Sigmoid colon (tissue), 7 donors: ENCODE measurements around the gene COPS3. TPM values are rescaled to one million over a fixed set of nuclear protein-coding genes. Genes with fewer than 3 reads are reported as not detected.
A peak's percentile ranks its signal among the peaks of the same experiment; 100 is the strongest.

Experiments
- DNase-seq: peaks from one replicate; pipeline ENCODE4 v3.0.0-alpha.2; 2019
- H3K27ac ChIP-seq, 4 donors: fragments of 200-600 bp; sonication (generic); one replicate each; pipeline ENCODE4 v1.5.1; 2016 to 2019; ENCODE audit warnings: mild to moderate bottlenecking in 1 of 4
- H3K27me3 ChIP-seq, 3 donors: fragments of 200-600 bp; sonication (generic); one replicate each; pipeline ENCODE4 v1.5.1; 2019; ENCODE audit warnings: mild to moderate bottlenecking in 1 of 3
- H3K36me3 ChIP-seq, 4 donors: fragments of 200-600 bp; sonication (generic); one replicate each; pipeline ENCODE4 v1.5.1; 2016 to 2019
- H3K4me1 ChIP-seq, 4 donors: fragments of 200-600 bp; sonication (generic); one replicate each; pipeline ENCODE4 v1.5.1; 2017 to 2019
- H3K4me3 ChIP-seq, 4 donors: fragments of 200-600 bp; sonication (generic); one replicate each; pipeline ENCODE4 v1.5.1; 2017 to 2019; ENCODE audit warnings: mild to moderate bottlenecking in 2 of 4, moderate library complexity in 1 of 4
- H3K9me3 ChIP-seq, 4 donors: fragments of 200-600 bp in 3 of 4; sonication (generic) in 3 of 4; one replicate each; pipeline versions ENCODE4 v1.5.1 to v1.6.1; 2013 to 2019
- EP300 ChIP-seq, 4 donors: sonication (generic); formaldehyde crosslinking; IDR thresholded peaks; one replicate each; pipeline ENCODE4 v1.6.1; 2017; ENCODE audit warnings: antibody characterized with exemption in 4 of 4
- POLR2A ChIP-seq, 2 donors: fragments of 450-650 bp; IDR thresholded peaks; one replicate each; pipeline ENCODE4 v1.6.1; 2016; ENCODE audit warnings: antibody characterized with exemption in 2 of 2, mild to moderate bottlenecking in 2 of 2, moderate library complexity in 2 of 2
- POLR2AphosphoS5 ChIP-seq, 4 donors: sonication (generic); formaldehyde crosslinking; IDR thresholded peaks; one replicate each; pipeline ENCODE4 v1.6.1; 2017; ENCODE audit warnings: antibody characterized with exemption in 4 of 4
- WGBS, 2 donors: extraction: QIAGEN DNeasy Blood & Tissue Kit; methylation state at CpG; one replicate each; pipeline ENCODE4 v1.1.7; 2013; 5-methylcytosine and 5-hydroxymethylcytosine counted together
- intact Hi-C: fragments of 100-400 bp; cut with DNase I; formaldehyde crosslinking; loops from one replicate; pipeline ENCODE4 v1.15.1; 2023
- polyA plus RNA-seq, 3 donors: library from polyadenylated mRNA; stranded (reverse); fragments of 200-250 nt; gene quantifications; one replicate each; pipeline ENCODE4 v1.2.3, GENCODE V29; 2013
- total RNA-seq, 4 donors: library from RNA; depleted of rRNA; stranded (reverse); fragments of >200 nt; gene quantifications; one replicate each; pipeline ENCODE4 v1.1.0, GENCODE V29; 2016
- TF ChIP-seq, protein P1 (sequence below), 4 experiments: fragments of 450-650 bp in 3 of 4; fragments of 200-600 bp in 1 of 4; IDR thresholded peaks; one replicate each; pipeline ENCODE4 v1.5.1; 2016 to 2019; ENCODE audit warnings: antibody characterized with exemption in 4 of 4, mild to moderate bottlenecking in 3 of 4, moderate library complexity in 2 of 4
- donor health status: healthy with polysubstance abuse.
- donor health status: Bipolar disorder and iron deficiency.
- donor health status: healthy.

The COPS3 gene
- total and polyA plus RNA-seq, 7 donors = 44.6 to 105 (median 56.8) TPM

GRCh38 chr17:17239832-17240231, 41.2 kb downstream of the COPS3 start:
- Histone ChIP-seq H3K27me3 (no peaks in the 10 kb centered on the region), H3K4me3 (no peak overlapping the region), H3K36me3 (no peaks in the 10 kb centered on the region), H3K4me1 (peaks cover 0 to 24% (median 18%) of the 10 kb centered on the region in 4 donors), H3K27ac (no peak overlapping the region), H3K9me3 (no peaks in the 10 kb centered on the region)
- intact Hi-C loops = loop anchor here (5.0 kb wide), 1 partner anchor 238 kb away; no protein-coding TSS in a partner anchor
- TF ChIP-seq, protein P1, sequence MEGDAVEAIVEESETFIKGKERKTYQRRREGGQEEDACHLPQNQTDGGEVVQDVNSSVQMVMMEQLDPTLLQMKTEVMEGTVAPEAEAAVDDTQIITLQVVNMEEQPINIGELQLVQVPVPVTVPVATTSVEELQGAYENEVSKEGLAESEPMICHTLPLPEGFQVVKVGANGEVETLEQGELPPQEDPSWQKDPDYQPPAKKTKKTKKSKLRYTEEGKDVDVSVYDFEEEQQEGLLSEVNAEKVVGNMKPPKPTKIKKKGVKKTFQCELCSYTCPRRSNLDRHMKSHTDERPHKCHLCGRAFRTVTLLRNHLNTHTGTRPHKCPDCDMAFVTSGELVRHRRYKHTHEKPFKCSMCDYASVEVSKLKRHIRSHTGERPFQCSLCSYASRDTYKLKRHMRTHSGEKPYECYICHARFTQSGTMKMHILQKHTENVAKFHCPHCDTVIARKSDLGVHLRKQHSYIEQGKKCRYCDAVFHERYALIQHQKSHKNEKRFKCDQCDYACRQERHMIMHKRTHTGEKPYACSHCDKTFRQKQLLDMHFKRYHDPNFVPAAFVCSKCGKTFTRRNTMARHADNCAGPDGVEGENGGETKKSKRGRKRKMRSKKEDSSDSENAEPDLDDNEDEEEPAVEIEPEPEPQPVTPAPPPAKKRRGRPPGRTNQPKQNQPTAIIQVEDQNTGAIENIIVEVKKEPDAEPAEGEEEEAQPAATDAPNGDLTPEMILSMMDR (IDR thresholded peaks at IDR 0.05) = no peak
- no peak for TF ChIP-seq POLR2AphosphoS5 (IDR thresholded peaks at IDR 0.05)
- TF ChIP-seq POLR2A (IDR thresholded peaks at IDR 0.05) = no peak
- no peak for TF ChIP-seq EP300 (IDR thresholded peaks at IDR 0.05)
- DNase-seq = no peak
- 81% methylated on average over 1 of the region's 1 CpG for WGBS, 2 donors

DNA sequence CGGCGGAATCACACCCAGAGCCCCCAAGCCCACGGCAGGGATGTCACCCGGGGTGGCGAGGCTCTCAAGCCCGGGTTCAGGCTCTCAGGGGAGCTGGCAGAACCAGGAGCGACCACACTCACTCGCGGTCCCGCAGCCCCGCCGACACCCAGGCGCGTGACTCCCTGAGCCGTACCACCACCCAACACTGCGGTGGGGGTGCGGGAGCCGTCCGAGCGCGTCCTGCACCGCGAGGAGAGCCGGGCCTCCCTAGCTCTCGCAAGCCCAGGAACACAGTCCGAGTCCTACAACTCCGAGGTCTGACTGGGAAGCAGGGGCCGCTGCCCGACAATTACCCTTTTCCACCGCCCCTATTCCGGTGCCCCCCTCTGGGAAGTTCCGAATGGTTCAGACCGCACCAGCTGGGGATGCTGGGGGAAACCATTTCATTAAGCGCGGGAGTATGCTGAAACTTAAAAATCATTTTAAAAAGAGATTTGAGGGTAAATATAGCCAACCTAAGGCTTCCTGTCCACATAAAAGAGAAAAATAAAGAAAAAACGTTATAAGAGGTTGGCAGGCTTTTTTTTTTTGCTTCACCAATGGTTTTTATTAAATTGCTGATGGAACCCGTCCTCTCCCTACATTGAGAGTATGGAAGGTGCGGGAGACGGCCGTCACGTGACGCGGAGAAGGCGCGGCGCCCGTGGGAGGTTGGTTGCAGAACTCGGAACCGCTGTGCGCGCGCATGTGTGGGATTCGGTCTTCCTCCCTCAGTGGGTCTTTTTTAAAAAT, 43.8 kb downstream of the COPS3 start, which contains the start of gene FLCN:
Gene FLCN (minus strand): TSS at position 143 of the 774 bp plus-strand sequence. CDS start 9,031 bp downstream, outside the sequence.
- H3K4me3 ChIP-seq = peak within 1 kb of the TSS; percentile 95 to 100 (median 100)
- peak; percentile 96 for DNase-seq
- 0% methylated on average over 53 of the region's 53 CpGs for WGBS, 2 donors
- TF ChIP-seq, protein P1 (IDR thresholded peaks at IDR 0.05) = no peak
- TF ChIP-seq POLR2AphosphoS5 (IDR thresholded peaks at IDR 0.05) (peak; percentile 88 to 95 (median 92)), EP300 (IDR thresholded peaks at IDR 0.05) (peak in 1 of 4 donors; percentile 4), POLR2A (IDR thresholded peaks at IDR 0.05) (peak; percentile 79 to 80)
- peak within 1 kb of the TSS; percentile 94 to 98 (median 94) for H3K27ac ChIP-seq
- peaks cover 0 to 36% (median 29%) of the 10 kb centered on the region in 4 donors for H3K4me1 ChIP-seq
- H3K27me3 ChIP-seq = no peaks in the 10 kb centered on the region
- no peaks in the 10 kb centered on the region for H3K9me3 ChIP-seq
- peaks cover 0 to 8% (median 4%) of the 10 kb centered on the region in 4 donors for H3K36me3 ChIP-seq
- intact Hi-C loops = loop anchor here (2.0 to 5.0 kb wide), 4 partner anchors 30 to 235 kb away; partner anchors contain the start of genes COPS3 and PLD6

DNA sequence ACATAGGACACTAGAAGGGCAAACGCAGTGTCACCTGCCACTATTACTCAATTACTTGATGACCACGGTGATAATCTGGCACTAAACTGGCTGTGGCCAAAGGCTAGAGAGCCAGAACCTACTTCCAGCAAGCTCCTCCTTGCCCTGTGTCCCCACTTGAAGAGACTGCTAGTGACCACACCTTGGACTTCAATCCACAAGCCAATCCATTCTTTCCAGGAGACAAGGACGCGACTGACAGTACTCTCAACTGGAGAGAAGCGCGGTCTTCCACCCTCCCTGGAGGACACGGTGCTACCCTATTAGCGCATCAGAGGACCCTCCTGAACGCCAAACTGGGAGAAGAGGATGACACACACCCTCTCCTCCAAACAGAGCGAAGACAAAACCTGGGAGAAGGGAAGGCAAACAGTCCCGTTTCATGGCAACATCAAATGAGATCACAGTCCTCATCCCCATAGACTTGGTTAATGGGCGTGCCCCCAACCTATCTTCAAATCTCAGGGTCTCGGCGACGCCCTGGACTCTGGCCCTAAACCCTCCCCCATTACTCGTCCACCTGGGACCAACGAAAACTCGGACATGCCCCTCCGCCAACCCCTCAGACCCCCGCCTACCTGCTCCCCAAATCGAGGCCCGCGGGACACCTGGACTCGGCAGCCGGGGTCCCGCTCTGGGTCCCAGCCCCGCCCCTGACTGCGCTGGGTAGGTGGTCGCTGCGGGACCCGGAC, 44.6 kb downstream of the COPS3 start:
- H3K27me3 ChIP-seq = no peaks in the 10 kb centered on the region
- no peaks in the 10 kb centered on the region for H3K9me3 ChIP-seq
- peaks cover 0 to 15% (median 12%) of the 10 kb centered on the region in 4 donors for H3K36me3 ChIP-seq
- peak overlapping the region; percentile 94 to 98 (median 94) for H3K27ac ChIP-seq
- peak overlapping the region; percentile 95 to 100 (median 100) for H3K4me3 ChIP-seq
- DNase-seq = no peak
- intact Hi-C loops = loop anchor here (1.0 to 5.0 kb wide), 5 partner anchors 30 to 234 kb away; partner anchors contain the start of genes COPS3 and PLD6
- no peak for TF ChIP-seq POLR2A (IDR thresholded peaks at IDR 0.05)
- TF ChIP-seq, protein P1 (IDR thresholded peaks at IDR 0.05) = peak in 1 of 4 experiments; percentile 14
- H3K4me1 ChIP-seq = peaks cover 0 to 36% (median 29%) of the 10 kb centered on the region in 4 donors
- WGBS, 2 donors = 1 to 2% methylated on average over 31 of the region's 31 CpGs

- intact Hi-C loops = loop anchor here (1.0 to 5.0 kb wide), 5 partner anchors 29 to 233 kb away; partner anchors contain the start of genes COPS3 and PLD6
- DNase-seq = no peak
- H3K27ac ChIP-seq = peak overlapping the region; percentile 94 to 98 (median 94)
- H3K4me1 ChIP-seq = peaks cover 0 to 36% (median 29%) of the 10 kb centered on the region in 4 donors
- peaks cover 0 to 25% (median 21%) of the 10 kb centered on the region in 4 donors for H3K36me3 ChIP-seq
- no peaks in the 10 kb centered on the region for H3K9me3 ChIP-seq
- TF ChIP-seq POLR2AphosphoS5 (IDR thresholded peaks at IDR 0.05) (no peak), POLR2A (IDR thresholded peaks at IDR 0.05) (no peak), EP300 (IDR thresholded peaks at IDR 0.05) (no peak)
- TF ChIP-seq, protein P1 (IDR thresholded peaks at IDR 0.05) = no peak
- WGBS, 2 donors = 67 to 72% methylated on average over 19 of the region's 19 CpGs
- H3K27me3 ChIP-seq = no peaks in the 10 kb centered on the region
- H3K4me3 ChIP-seq = peak overlapping the region; percentile 95 to 100 (median 100)
These were observed 45.6 kb downstream of the COPS3 start for GRCh38 chr17:17235212-17236174.
